Measurements from ENCODE around the gene LRRC3.
"Not testable (repeated sequence)": the region's sequence is repeated elsewhere in the genome, so short reads cannot be mapped to it uniquely, and the experiment has no call there.

Gene LRRC3

DNA sequence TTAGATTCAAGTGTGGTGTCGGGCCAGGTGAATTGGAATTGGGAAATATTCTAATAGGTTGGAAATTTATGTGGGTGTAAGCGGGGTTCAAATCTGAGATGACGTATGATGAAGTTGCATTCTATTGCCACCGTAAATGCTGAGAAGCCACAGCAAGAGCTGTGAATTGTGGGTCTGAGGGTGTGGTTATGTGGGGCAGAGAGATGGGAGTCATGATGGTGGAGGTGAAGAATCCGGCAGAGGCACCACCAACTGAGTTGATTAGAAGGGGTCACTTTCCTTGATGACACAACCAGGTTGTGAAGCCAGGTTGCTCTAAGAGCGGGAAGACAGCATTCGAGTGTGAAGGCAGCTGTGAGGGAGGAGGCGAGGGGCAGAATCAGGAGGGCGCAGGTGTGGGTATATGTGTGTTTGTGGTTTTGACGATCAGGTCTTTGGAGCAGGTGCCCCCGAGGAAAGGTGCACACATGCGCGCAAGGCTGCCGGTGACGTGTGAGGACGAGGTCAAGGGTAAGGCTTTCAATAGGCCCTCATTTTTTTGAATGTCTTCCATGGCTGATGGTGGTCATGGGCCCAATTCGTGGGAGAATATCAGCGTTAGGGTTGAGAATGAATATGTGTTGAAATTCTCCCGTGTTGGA is 18.7 kb downstream of the LRRC3 start:
- DNase-seq (ENCODE audit: low read depth, low spot score) = no peak
- no peak overlapping the region for H3K27ac ChIP-seq

DNA sequence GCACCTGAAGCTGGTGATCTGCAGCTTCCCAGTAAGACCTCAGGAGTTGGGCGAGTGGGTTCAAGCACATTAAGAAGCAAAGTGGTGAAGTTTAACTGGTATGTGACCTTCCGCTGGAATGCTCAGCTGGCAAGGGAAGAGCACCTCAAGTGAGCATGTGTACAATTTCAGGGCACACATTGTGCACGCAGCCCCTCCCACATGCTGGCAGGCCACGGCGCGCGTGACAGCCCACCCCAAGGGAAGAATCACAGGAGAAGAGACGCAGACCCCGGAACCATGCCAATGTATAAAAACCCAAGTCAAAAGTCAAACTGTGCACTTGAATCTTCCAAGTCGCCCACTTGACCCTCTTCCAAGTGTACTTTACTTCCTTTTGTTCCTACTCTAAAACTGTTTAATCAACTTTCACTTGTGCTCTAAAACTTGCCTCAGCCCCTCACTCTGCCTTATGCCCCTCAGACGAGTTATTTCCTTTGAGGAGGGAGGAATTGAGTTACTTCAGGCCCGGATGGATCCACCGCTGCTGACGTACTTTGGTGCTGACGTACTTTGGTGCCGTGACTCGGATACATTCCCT is 20.0 kb downstream of the LRRC3 start:
- DNase-seq (ENCODE audit: low read depth, low spot score) = no peak

GRCh38 chr21:44477131-44477530 is 21.8 kb downstream of the LRRC3 start:
- no peak overlapping the region for H3K27ac ChIP-seq
- no peak for DNase-seq (ENCODE audit: low read depth, low spot score)

More for the DNA sequence above, 20.0 kb downstream of the LRRC3 start:
- H3K27ac ChIP-seq = no peak overlapping the region

- H3K27ac ChIP-seq = no peak overlapping the region
- no peak for DNase-seq (ENCODE audit: low read depth, low spot score)
Measured at GRCh38 chr21:44477712-44478111, 22.4 kb downstream of the LRRC3 start.

DNA sequence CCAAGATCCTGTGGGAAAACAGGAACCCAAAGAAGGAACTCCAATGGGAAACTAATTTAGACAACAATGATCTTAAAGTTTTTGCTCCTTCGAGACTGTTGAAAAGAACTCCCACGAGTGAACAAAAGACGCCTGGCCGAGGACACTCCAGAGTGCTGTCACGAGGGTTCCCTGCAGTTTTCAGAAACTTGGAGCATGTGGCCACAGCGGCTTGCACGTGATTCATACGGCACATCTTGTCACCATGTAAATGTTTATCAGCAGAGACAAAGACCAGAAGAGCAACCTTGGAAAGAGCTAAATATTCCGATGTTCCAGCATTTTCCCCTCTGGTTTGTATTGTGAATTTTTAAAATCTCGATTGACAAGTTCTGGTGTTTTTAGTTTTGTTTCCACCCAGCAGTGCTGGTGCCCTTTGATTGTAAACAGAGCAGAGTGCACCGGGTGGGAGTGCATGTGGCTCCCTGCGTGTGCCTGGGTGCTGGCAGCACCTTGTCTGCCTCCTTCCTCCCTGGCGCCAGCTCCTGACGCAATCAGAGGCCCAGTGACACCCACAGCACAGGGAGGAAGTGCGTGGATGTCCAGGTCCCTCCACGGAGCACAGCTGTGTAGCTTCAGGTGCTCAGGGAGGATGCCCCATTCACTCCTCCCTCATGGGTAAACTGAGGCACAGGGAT is 23.0 kb downstream of the LRRC3 start:
- DNase-seq (ENCODE audit: low read depth, low spot score) = no peak
- no peak overlapping the region for H3K27ac ChIP-seq

- H3K27ac ChIP-seq = no peak overlapping the region
- no peak for DNase-seq (ENCODE audit: low read depth, low spot score)
Measured at GRCh38 chr21:44478801-44479167, 23.5 kb downstream of the LRRC3 start.

- not testable (repeated sequence) for DNase-seq (ENCODE audit: low read depth, low spot score); H3K27ac ChIP-seq
Measured at GRCh38 chr21:44479556-44480199, 24.4 kb downstream of the LRRC3 start.

GRCh38 chr21:44480200-44481053 is 25.1 kb downstream of the LRRC3 start:
- no peak overlapping the region for H3K27ac ChIP-seq
- DNase-seq (ENCODE audit: low read depth, low spot score) = no peak

DNA sequence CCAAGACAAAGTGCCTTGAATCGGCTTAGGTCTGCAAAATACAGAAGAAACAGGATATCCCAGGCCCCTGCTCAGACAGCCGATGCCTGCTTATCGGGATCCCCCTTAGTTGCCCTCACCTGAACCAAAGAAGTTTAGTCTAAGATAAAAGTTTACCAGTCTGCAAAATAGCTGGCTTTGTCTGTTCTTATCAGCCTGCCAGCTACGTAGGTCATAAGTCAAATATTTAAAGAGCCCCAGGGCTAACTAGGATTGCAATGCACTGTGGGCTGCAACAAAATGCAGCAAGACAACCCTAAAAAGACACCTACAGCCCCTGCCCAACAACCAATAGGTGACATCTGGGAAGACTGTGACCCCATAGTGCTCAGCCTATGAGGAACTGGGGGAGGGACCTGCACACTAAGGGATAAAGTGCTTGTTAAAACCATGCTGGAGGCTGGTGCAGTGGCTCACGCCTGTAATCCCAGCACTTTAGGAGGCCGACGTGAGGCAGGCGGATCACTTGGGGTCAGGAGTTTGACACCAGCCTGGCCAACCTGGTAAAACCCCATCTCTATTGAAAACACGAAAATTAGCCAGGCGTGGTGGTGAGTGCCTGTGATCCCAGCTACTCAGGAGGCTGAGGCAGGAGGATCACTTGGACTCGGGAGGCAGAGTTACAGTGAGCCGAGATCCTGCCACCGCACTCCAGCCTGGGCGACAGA is 27.4 kb downstream of the LRRC3 start:
- no peak overlapping the region for H3K27ac ChIP-seq

GRCh38 chr21:44483288-44484237 is 28.3 kb downstream of the LRRC3 start:
- DNase-seq (ENCODE audit: low read depth, low spot score) = no peak
- no peak overlapping the region for H3K27ac ChIP-seq

More for the DNA sequence above, 27.4 kb downstream of the LRRC3 start:
- DNase-seq (ENCODE audit: low read depth, low spot score) = no peak

GRCh38 chr21:44484498-44485253 is 29.4 kb downstream of the LRRC3 start:
- no peak for DNase-seq (ENCODE audit: low read depth, low spot score)
- H3K27ac ChIP-seq = no peak overlapping the region

- DNase-seq (ENCODE audit: low read depth, low spot score) = no peak
- H3K27ac ChIP-seq = no peak overlapping the region
Measured at GRCh38 chr21:44485254-44485793, 30.0 kb downstream of the LRRC3 start.

DNA sequence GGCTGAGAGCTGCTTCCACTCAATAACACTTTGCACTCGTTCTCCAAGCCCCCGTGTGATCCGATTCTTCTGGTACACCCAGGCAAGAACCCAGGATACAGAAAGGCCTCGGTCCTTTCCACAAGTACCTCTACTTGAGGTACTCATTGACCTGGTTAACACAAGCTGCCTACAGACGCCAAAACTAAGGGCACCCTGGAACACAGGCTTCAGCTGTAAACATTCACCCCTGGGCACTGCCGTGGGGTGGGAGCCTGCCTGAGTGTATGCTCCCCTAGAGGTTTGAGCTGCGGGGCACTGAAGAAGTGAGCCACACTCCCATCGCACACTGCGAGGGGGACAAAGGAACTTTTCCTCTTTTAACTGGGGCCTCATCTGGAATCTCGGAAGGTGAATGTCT is 30.5 kb downstream of the LRRC3 start:
- DNase-seq (ENCODE audit: low read depth, low spot score) = no peak
- no peak overlapping the region for H3K27ac ChIP-seq

GRCh38 chr21:44486302-44486701 is 31.0 kb downstream of the LRRC3 start:
- DNase-seq (ENCODE audit: low read depth, low spot score) = no peak
- H3K27ac ChIP-seq = no peak overlapping the region

- no peak for DNase-seq (ENCODE audit: low read depth, low spot score)
- no peak overlapping the region for H3K27ac ChIP-seq
Measured at GRCh38 chr21:44487831-44488230, 32.5 kb downstream of the LRRC3 start.

DNA sequence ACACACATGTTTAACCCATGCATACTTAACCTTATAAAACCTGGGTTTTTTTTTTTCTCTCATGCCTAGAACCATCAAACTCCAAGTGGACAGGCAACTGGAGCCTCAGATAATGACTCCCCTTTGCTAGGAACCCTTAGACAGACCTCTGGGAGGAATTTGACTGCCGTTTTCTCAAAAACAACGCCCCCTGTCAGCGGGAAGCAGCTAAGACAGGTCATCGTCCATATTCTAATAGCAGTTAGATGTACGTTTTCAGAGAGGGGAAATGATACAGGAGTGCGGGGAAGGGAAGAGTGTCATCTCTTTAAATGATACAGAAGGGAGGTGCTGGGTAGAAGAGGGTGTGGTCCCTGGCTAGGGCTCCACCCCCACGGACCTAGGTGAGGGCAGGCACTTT is 34.7 kb downstream of the LRRC3 start:
- H3K27ac ChIP-seq = no peak overlapping the region
- no peak for DNase-seq (ENCODE audit: low read depth, low spot score)

- H3K27ac ChIP-seq = no peak overlapping the region
- DNase-seq (ENCODE audit: low read depth, low spot score) = no peak
Measured at GRCh38 chr21:44490405-44490804, 35.1 kb downstream of the LRRC3 start.

DNA sequence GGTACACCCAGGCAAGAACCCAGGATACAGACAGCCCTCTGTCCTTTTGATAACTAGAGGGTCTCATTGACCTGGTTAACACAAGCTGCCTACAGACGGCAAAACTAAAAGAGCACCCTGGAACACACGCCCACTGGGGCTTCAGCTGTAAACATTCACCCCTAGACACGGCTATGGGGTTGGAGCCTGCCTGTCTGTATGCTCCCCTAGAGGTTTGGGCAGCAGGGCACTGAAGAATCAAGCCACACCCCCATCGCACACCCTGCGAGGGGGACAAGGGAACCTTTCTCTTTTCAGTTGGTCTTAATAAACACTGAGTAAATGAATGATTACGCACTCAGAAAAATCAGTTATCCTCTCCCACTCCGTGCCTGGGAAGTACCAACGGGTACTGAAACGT is 35.5 kb downstream of the LRRC3 start:
- no peak for DNase-seq (ENCODE audit: low read depth, low spot score)
- H3K27ac ChIP-seq = no peak overlapping the region

Measured in epithelial cell of prostate (primary cell).